ENCODE measurements around the gene RPRM.
"Not testable (repeated sequence)": the region's sequence is repeated elsewhere in the genome, so short reads cannot be mapped to it uniquely, and the experiment has no call there.

The RPRM gene

DNA sequence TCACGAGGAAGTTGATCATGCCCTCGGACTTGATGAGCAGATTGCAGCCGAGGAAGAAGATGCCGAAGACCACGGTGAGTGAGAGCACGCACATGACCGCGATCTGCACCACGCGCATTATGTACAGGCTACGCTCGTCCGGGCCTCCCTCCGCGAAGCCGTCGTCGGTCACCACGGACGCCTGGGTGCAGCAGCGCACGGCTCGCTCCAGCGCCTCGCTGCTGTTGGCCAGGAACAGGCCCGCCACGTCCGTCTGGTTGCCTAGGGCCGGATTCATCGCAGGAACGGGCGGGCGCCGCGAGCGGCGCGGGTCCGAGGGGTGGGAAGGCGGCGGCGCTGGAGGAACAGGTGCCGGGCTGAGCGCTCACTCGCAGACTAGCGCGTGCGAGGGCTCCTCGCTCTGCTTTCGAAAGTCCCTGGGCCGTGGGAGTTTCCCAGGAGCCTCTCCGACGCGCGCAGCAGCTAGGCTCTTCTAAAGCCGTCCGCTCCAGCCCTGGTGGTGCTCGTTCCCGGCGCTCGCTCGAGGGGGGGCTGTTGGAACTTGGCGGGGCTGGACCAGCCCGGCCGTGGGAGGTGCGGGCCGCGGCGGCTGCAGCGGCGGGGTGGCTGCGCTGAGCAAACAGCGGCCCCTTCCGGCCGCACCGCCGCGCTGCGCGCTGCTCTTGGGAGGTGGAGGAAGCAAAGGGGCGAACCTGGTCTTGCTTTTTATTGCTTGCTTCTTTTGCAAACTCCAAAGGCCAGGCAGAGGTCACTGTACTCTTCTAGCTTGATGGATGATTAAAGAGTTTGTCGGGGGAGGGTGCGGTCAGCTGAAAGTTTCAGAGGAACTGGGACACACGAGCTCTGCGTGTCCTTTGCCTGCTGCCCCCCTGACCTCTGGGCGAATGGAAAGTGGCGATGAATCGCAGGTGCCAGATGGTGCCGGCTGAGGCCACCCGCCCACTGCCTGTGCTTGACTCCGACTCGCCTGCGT lies at the start of gene RPRM:
RPRM (minus strand) TSS at position 474 of the 973 bp plus-strand sequence; CDS start at position 277, 197 bp downstream.
- DNase-seq: peak; percentile 69

DNA sequence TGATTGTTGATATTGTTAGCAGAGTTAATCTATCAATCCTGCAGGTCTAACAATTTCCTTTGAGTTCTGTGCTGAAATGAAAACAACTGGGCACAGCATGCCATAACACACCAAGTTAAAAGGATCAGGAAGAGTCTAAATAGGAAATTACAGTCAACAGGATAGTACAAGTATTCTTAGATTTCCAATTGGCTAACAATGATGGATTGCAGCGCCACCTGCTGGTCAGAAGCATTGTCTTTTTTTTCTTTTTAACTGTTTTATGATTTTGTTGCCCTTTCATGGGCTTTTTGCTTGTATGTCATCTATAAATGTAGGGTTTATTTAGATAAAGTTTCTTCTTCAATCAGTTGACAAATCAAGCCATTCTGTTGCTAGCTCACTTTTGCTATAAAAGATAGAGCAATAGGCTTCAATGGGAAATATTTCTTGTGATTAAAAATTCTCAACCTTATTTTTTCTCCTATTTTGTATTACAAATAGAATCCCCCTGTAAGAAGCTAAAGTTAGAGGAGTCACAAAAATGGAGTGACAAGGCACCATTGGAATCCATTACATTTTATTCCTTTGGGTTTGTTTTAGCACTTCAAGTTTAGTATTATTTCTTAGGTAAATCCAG lies 40.8 kb upstream of the RPRM start:
- peak; percentile 21 for DNase-seq

DNA sequence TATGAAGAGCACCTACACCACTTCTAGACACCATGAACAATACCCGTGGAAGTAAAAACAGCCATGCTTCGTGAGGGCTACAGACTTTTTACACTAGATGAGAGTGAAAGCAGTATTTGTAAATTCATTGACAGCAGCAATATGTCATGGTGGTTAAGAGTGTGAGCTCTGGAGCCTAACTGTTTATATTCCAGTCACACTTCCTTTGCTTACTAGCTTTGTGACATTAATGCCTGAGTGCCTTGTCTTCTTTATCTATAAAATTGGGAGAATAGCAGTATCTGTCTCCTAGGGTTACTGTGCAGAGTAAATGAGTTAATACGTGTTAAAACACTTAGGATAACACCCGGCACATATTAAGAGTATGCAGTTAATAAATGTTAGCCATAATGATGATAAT lies 33.8 kb upstream of the RPRM start:
- DNase-seq: no peak

DNA sequence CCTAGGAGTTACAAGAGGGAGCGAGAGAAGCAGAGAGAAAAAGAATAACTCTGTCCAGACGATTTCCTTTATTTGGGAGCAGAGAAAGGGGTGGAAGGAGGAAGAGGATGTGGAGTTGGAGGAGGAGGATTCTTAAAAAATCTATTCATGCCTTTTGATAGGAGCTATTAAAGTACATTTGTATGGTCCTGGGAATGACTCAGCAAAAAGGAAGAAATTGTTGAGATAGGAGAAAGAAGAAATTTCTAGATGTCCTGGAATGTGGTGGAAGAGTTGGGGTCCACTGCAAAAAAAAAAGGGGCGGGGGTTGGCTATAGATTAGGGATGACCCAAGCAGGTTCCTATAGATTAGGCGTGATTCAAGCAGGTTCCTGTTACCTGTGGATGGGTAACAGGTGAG lies 32.4 kb upstream of the RPRM start:
- DNase-seq: no peak

DNA sequence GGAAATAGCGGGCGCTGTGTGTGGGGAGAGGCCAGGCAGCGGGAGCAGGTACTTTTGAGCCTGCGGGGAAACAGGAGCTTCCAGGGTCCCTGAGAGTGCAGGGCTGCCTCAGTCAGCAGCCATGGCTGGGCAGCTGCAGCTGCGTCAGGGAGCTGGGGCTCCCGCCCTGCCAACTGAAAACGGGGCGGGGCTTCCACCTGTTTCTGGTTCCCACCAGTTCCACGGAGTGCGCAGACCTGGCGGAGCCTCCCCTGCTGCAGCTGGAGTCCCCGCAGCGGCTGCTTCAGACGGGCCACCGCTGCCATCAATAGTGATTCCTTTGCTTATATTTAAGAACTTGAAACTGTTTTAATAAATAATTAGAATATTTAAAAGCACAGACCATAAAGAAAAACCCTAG lies 30.6 kb upstream of the RPRM start:
- no peak for DNase-seq

DNA sequence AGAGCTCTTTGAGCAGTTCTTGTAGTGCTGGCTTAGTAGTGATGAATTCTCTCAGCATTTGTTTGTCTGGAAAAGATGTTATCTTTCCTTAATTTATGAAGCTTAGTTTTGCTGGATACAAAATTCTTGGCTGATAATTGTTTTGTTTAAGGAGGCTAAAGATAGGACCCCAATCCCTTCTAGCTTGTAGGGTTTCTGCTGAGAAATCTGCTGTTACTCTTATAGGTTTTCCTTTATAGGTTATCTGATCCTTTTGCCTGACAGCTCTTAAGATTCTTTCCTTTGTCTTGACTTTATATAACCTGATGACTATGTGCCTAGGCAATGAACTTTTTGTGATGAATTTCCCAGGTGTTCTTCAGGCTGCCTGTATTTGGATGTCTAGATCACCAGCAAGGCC lies 27.9 kb upstream of the RPRM start:
- not testable (repeated sequence) for DNase-seq

DNA sequence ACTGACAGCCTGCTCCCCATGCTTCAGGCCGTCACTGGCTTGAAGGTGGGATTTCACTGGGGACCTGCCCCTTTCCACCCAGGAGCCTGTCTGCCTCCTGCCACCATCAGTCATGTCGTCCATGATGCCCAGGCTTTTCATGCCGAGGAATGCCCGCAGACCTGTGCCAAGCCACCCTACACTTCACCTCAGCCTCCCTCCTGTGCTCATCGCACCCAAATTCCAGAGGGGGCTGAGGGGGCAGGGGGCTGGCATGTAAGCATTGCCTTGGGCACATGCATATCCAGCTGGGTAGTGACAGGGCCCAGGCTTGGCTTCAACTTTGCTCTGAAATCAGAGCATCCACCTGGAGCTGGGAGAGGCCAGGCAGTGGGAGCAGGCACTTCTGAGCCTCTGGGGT lies 20.9 kb upstream of the RPRM start:
- no peak for DNase-seq

DNA sequence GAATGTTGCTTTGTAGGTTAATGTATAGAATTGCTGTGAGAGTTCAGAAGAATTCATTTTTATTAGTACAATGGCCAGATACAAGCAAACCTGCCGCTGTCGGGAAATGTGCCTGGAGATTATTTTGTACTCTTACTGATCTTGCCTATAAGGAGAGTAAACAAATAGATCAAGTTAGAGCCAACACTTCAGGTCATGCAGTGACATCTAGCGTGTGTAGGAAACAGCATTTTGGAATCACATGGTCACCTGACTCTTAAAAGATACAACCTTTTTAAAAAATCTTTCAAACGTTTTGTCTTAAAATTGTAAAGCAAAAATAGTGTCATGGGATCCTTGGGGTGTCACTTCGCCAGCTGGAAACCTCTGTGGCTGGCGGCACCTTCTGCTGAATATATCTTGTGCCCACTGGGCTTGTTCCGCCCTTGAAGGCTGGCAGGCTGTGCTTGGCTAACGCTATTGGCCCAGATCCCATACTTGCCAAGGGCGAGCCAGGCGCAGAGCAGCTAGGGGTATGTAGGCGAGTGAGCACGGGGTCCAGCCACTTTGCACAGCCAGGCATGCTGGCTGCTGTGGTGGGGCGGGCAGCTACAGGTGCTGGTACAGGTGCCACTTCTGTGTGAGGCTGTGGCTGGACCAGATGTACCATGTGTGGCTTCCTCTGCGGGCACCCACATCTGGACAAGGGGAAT lies 19.5 kb upstream of the RPRM start:
- DNase-seq: no peak

DNA sequence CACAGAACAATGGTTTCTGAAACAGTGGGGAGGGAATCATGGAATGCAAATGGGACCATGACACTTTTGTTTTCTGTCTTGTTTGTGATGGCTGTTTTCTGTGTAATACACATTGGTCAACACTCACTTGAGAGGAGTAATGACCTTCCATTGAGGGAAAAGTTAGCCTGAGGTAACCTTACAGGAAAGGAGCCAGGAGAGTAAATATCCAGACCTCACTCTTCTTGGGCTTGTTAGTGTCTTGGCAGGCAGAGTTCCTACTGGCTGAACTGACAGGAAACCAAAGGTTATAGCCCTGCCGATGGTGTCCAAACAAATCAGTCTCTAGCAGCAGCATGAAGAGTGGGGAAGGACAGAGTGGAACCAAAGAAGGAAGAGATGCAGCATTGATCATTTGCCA lies 17.2 kb upstream of the RPRM start:
- DNase-seq: no peak

DNA sequence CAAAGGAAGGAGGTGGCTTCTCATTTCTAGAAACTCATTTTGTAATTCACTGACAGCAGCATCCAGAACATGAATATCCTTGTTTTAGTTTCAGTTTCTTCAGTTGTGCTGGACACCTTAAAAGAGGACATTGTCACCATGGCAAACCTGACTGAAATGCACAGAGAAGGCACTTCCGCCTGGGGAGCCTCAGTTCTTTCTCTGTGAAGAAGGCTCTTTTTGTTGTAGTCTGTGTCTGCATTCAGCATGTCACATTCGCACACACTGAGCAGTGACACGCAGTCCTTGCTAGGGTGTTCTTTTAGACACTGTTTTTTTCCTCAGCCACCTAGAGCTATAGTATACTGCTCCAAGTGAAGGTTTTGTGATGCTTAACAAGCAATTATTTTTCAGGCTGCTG lies 9.5 kb upstream of the RPRM start:
- no peak for DNase-seq

DNA sequence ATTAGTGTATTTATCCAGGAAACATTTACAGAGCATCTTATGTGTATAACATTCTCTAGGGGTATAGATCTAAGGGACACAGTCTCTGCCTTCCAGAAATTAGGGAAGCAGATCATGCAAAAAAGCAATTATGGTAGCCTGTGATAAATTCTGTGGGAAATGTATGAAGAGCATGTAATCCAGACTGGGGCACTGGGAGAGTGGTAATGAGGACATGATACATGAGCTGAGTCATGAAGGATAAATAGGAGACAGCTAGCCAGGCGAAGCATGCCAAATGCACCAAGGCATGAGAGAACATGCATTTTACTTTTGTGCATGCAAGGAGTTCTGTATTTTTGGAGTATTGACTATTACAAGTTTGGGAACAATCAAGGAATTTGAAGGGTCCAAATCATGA lies 8.9 kb upstream of the RPRM start:
- no peak for DNase-seq

DNA sequence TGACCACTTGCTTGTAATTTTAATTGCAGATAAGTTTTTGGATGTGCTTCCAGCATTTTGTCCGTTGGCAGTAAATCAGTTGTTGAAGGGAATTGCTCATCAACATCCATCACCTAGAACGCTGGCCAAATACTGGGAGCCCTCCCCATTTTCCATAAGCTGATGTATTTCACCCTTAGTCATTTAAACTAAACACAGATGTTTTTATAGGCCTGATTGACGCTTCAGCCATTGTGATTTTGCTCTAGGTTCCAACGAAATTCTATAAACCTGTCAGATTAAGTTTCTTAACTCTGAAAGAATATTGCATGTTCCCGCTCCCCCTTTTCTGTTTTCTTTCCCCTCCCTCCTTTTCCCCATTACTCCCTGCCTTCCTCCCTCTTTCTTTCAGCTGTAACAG lies 1.0 kb upstream of the RPRM start:
- no peak for DNase-seq

DNA sequence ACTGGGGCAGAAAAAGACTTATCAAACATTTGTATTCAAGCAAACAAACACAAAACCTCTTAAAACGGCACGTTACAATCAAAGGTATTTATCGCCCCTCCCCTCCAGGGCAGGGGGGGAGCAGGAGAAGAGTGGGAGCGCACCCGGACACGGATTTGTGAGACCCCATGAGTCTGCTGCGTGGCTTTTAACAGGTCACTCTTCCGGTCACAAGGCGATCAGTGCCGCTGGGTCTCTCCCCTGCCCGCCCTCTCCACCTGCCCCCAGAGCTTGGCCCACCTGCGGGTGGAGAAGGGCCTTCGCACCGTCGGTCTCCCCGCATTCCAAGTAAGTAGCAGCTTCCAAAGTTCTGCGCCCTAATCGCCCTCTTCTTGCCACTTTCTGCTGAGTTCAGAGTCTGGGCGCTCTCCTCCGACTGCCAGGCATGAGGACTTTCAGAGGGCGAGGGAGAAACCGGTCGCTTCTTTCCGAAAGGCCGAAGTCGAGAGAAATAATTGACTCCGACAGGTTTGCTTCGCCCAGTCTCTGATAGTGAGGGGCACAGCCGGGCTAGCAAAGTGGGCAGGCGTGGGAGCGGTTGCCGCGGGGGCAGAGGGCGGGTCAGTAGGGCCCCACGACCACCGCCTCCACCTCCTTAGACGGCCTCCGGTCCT lies 800 bp downstream of the RPRM start:
- no peak for DNase-seq

DNA sequence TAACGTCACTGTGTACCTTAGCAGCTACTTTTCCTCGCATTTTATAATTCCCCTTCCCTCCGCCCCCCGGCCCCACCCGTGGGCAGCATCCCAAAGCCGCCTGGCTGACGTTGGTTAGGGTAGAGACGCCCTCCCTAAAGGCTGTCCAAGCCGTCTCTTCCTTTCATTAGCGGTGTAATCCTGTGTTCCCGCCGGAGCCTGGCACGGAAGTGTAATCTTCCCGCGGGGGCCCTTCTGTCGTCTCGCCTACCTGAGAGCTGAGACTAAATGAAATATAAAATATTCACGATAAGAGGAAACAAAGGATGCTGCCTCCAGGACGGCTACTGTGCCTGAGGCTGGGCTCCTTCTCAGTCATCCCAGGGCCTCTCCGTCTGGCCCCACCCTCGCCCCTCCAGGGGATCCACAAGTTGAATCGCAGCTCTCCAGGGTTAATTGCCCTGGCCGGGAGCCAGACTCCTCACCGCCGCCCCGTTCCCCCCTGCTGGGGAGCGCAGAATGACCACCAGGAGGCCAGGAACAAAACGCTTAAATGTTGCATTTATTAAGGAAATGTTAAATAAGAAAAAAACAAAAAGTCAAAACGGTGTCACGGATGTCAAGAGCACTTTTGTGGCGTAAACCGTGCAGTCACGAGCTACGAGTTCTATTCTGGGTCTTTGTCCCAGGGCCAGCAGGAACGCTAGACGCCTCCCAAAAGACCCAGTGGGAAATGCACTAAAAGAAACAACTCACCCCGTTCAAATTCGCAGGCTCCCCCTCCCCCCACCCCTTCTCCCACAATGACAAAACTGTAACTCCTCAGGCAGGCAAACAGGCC lies 1.5 kb downstream of the RPRM start:
- peak; percentile 17 for DNase-seq

DNA sequence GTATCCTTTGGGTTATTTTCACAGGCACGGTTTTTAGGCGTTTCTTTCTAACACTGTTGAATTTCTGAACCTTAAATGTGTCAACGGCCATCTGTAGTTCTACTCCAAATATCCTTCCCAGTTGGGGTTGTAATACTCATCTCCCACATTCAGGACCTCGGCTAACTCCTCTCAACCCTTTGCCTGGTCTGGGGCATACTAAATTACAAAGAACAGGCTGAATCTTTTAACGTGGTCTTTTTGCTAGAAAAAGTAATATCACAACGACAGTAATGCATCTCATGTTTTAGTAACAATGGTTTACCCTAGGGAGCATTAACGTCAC lies 2.1 kb downstream of the RPRM start:
- DNase-seq: no peak

DNA sequence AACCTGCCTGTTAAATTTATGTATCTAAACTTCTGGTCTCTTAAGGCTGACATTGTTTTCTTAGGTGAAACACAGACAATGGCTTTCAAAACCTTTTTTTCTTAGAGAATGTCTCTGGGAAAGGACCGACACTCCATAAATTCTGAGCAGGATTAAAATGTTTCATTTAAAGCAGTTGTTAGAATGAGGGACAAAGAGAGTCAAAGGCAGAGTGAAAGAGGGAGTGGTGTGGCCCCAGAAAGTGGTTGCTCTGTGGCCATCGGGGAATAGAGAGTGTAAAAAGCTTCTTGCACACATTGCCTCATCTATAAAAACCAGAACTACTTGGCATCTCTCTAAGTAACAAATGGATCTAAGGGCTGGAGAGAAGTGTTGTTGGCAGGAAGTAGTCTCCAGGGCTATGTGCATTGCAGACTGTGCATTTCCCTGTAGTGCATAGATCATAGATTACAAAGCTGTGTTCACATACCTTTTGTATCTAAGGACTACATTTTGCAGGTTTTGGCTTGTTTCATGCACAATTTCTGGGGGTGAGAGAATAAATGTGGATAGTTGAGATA lies 3.6 kb downstream of the RPRM start:
- DNase-seq: no peak

DNA sequence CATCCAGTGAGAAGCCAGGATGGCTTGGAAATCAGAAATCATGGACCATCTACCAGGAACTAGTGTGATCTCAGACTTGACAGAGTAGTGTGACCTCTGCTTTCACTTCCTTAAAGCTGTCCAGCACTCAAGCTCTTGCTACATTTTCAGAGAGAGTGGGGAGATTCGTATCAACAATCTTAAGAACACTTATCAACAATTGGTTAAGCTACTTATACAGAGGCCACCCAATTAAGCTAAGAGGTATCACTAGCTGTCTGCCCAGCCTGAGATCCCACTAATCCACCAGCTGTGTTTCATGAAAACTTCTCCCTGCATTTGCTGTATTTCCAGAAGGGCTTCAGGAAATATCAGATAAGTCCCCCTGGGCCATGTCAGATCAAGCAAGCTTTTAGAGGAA lies 4.2 kb downstream of the RPRM start:
- DNase-seq: no peak

DNA sequence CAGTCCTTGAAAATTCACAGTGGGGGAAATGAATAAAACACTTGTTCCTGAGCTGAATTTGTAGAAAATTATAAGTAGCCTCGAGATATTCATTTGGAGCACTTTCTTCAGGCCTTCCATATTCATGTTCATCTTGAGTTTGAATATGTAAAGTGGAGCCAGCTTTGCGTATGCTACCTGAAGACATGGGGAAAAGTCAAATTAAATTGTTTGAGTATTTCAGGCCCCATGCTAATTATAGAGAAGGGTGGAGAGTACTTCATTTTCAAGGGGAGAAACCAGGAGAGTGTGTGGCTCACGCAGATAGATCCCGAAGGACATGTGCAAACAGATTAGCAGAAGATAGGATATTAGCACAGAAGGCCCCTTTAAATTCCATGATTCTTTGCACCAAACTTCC lies 7.7 kb downstream of the RPRM start:
- no peak for DNase-seq

DNA sequence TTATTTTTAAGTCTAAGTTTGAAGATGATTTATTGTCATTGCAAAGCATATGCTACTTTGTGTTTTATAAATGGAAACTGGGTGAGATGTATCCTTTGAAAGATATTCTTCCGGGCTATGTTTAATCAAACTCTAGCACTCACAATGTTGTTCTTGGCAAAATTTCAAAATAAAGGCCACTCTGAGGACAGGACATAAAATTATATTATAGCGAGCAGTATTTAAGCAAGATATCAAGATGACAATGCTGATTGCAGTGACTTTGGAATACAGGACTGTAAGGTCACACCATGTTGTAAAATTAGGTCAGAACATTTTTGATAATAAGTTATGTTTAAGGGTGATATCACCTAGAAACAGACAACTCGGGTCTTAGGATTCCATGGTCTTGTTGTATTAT lies 14.2 kb downstream of the RPRM start:
- no peak for DNase-seq

DNA sequence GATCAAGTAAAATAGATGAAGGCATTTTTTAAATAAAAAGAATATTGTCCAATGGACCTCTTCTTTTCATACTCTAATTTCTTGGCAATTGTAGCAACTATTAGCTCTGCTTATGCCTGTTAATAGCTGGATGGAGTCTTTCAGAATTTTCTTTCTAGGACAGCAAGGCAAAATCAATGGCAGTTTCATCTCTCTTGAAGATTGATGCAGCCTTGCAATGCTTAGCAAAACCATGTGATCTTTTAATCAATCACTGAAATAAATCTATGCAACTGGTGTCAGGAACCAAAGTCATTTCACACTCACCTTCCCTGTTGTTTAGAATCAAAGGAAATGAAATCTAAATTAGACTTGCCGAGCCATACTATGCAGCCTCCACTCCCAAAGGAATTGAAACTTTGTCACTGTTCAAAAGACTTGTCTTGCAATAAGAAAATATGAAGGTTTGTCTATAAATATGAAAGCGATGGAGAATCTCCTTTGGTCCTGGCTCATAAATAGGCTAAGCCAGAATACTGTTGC lies 16.2 kb downstream of the RPRM start:
- DNase-seq: no peak

DNA sequence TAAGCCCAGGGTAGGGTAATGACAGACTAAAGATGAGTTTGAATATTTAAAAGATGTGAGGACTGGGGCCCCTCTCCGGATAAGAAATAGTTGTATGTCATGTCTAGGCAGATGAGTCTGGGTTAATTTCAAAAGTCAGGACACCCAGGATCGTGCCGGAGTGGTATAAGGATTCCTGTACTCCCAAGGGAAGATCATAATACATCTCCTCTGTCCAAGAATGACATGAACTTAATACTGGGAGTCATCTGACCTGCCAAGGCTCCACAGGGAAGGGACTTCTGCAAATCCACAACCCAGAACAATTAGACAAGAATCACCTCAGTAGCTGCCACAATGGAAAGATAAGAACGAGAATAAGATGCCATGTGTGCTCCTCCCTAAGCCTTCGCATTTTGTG lies 17.1 kb downstream of the RPRM start:
- no peak for DNase-seq

DNA sequence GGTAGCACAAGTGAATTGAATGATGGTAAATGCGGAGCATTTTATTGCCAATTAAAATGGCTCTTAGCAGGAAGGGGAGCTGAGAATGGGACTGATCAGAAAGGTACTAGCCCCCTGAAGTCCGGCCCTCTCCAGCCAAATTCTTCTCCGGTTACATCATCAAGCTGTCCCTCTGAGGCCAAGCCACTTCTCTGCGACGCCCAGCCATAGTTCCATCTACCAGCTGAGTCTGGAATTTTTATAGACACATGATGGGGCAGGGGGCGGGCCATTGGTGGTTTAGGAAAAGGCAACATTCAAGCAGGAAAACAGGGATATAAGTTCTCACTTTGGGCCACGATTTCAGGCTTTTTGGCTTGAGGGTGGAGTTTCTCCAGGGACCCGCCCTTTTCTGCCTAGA lies 22.7 kb downstream of the RPRM start:
- no peak for DNase-seq
